Measurements from ENCODE around the gene VEGFA.

VEGFA gene

DNA sequence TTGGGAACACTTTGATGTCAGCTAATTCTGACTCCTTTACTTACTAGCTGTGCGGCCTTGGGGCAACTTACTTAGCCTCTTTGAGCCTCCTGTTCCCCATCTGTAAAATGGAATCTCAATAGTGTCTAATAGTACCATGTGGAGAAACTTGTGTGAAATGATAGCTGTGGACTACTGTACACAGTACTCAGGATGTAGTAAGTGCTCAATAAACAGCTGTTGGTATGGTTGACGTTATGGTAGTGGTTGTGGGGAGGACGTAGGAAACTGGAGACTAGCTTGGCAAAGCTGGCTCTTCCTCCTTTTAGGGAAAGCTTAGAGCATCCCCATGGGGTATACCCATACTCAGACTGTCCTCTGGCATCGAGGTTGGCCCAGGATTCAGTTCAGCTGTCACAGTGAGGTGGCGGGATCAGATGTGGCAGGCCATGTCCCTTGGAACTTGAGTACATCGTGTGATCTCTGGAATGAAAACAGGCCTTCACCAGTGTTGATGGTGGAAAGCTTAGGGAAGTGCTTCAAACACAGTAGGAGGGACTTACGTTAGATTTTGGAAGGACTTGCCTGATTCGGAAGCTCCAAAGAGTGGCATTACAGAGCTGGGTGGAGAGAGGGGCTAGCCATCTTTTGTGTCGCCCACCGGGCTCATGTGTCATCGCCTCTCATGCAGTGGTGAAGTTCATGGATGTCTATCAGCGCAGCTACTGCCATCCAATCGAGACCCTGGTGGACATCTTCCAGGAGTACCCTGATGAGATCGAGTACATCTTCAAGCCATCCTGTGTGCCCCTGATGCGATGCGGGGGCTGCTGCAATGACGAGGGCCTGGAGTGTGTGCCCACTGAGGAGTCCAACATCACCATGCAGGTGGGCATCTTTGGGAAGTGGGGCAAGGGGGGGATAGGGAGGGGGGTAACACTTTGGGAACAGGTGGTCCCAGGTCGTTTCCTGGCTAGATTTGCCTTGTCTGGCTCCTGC lies 7.1 kb downstream of the VEGFA start:
- H3K36me3 ChIP-seq: peaks cover 49% of the 10 kb centered on the region
- no peaks in the 10 kb centered on the region for H3K9me3 ChIP-seq
- no peak overlapping the region for H3K4me3 ChIP-seq (ENCODE audit: low read depth in 1 of 2, low read length in 1 of 2)
- H3K27ac ChIP-seq: no peak overlapping the region
- no peaks in the 10 kb centered on the region for H3K27me3 ChIP-seq
- TF ChIP-seq, protein P1, sequence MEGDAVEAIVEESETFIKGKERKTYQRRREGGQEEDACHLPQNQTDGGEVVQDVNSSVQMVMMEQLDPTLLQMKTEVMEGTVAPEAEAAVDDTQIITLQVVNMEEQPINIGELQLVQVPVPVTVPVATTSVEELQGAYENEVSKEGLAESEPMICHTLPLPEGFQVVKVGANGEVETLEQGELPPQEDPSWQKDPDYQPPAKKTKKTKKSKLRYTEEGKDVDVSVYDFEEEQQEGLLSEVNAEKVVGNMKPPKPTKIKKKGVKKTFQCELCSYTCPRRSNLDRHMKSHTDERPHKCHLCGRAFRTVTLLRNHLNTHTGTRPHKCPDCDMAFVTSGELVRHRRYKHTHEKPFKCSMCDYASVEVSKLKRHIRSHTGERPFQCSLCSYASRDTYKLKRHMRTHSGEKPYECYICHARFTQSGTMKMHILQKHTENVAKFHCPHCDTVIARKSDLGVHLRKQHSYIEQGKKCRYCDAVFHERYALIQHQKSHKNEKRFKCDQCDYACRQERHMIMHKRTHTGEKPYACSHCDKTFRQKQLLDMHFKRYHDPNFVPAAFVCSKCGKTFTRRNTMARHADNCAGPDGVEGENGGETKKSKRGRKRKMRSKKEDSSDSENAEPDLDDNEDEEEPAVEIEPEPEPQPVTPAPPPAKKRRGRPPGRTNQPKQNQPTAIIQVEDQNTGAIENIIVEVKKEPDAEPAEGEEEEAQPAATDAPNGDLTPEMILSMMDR (IDR thresholded peaks at IDR 0.05): no peak
- H3K4me1 ChIP-seq (ENCODE audit: control insufficient read depth in 1 of 2, insufficient read depth in 1 of 2, low read depth in 1 of 2, low read length in 1 of 2): peaks cover 42 to 47% of the 10 kb centered on the region in 2 experiments

GRCh38 chr6:43778131-43778855 lies 8.3 kb downstream of the VEGFA start:
- Histone ChIP-seq H3K27me3 (no peaks in the 10 kb centered on the region), H3K9me3 (no peaks in the 10 kb centered on the region), H3K4me1 (ENCODE audit: control insufficient read depth in 1 of 2, insufficient read depth in 1 of 2, low read depth in 1 of 2, low read length in 1 of 2) (peaks cover 30 to 35% of the 10 kb centered on the region in 2 experiments), H3K4me3 (ENCODE audit: low read depth in 1 of 2, low read length in 1 of 2) (no peak overlapping the region), H3K36me3 (peaks cover 62% of the 10 kb centered on the region), H3K27ac (no peak overlapping the region)
- TF ChIP-seq, protein P1 (IDR thresholded peaks at IDR 0.05): no peak

- no peak overlapping the region for H3K27ac ChIP-seq
- H3K27me3 ChIP-seq: no peaks in the 10 kb centered on the region
- H3K4me3 ChIP-seq (ENCODE audit: low read depth in 1 of 2, low read length in 1 of 2): no peak overlapping the region
- peaks cover 21 to 25% of the 10 kb centered on the region in 2 experiments for H3K4me1 ChIP-seq (ENCODE audit: control insufficient read depth in 1 of 2, insufficient read depth in 1 of 2, low read depth in 1 of 2, low read length in 1 of 2)
- no peaks in the 10 kb centered on the region for H3K9me3 ChIP-seq
- H3K36me3 ChIP-seq: peaks cover 71% of the 10 kb centered on the region
- TF ChIP-seq, protein P1 (IDR thresholded peaks at IDR 0.05): no peak
Observed at GRCh38 chr6:43778976-43779851, 9.2 kb downstream of the VEGFA start.

DNA sequence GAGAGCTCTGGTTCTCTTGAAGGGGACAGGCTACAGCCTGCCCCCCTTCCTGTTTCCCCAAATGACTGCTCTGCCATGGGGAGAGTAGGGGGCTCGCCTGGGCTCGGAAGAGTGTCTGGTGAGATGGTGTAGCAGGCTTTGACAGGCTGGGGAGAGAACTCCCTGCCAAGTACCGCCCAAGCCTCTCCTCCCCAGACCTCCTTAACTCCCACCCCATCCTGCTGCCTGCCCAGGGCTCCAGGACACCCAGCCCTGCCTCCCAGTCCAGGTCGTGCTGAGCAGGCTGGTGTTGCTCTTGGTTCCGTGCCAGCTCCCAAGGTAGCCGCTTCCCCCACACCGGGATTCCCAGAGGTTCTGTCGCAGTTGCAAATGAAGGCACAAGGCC lies 9.8 kb downstream of the VEGFA start:
- Histone ChIP-seq H3K27me3 (no peaks in the 10 kb centered on the region), H3K4me1 (ENCODE audit: control insufficient read depth in 1 of 2, insufficient read depth in 1 of 2, low read depth in 1 of 2, low read length in 1 of 2) (peaks cover 14 to 19% of the 10 kb centered on the region in 2 experiments), H3K9me3 (no peaks in the 10 kb centered on the region), H3K36me3 (peaks cover 76% of the 10 kb centered on the region), H3K4me3 (ENCODE audit: low read depth in 1 of 2, low read length in 1 of 2) (no peak overlapping the region), H3K27ac (no peak overlapping the region)
- TF ChIP-seq, protein P1 (IDR thresholded peaks at IDR 0.05): no peak

GRCh38 chr6:43780293-43780692 lies 10.3 kb downstream of the VEGFA start:
- no peaks in the 10 kb centered on the region for H3K9me3 ChIP-seq
- H3K4me1 ChIP-seq (ENCODE audit: control insufficient read depth in 1 of 2, insufficient read depth in 1 of 2, low read depth in 1 of 2, low read length in 1 of 2): peaks cover 10 to 15% of the 10 kb centered on the region in 2 experiments
- no peaks in the 10 kb centered on the region for H3K27me3 ChIP-seq
- H3K27ac ChIP-seq: no peak overlapping the region
- TF ChIP-seq, protein P1 (IDR thresholded peaks at IDR 0.05): no peak
- no peak overlapping the region for H3K4me3 ChIP-seq (ENCODE audit: low read depth in 1 of 2, low read length in 1 of 2)
- peaks cover 81% of the 10 kb centered on the region for H3K36me3 ChIP-seq
